ENCODE measurements around the gene SYVN1.

Gene SYVN1

GRCh38 chr11:65083834-65084597 lies 50.3 kb downstream of the SYVN1 start, which contains the start of the genes CDCA5 and ZFPL1:
CDCA5 (minus strand) TSS chr11:65084040; CDS start chr11:65083978, 62 bp downstream.
ZFPL1 (plus strand) TSS chr11:65084222; CDS start chr11:65084699, 477 bp downstream.
- peak within 1 kb of the TSS; percentile 88 for H3K9ac ChIP-seq (ENCODE audit: low read length)
- H3K4me1 ChIP-seq (ENCODE audit: control insufficient read depth, insufficient read depth, low read length), result peaks cover 4% of the 10 kb centered on the region
- peaks cover 10% of the 10 kb centered on the region for H3K36me3 ChIP-seq (ENCODE audit: control insufficient read depth, insufficient read depth, low read length)

GRCh38 chr11:65083134-65083833 lies 51.0 kb downstream of the SYVN1 start:
- H3K4me1 ChIP-seq (ENCODE audit: control insufficient read depth, insufficient read depth, low read length), result peaks cover 4% of the 10 kb centered on the region
- no peaks in the 10 kb centered on the region for H3K27me3 ChIP-seq (ENCODE audit: control insufficient read depth, insufficient read depth, low read length)
- peak overlapping the region; percentile 75 for H3K4me3 ChIP-seq (ENCODE audit: low read length)
- peaks cover 7% of the 10 kb centered on the region for H3K36me3 ChIP-seq (ENCODE audit: control insufficient read depth, insufficient read depth, low read length)
- no peak overlapping the region for H3K9ac ChIP-seq (ENCODE audit: low read length)
- no peak overlapping the region for H3K27ac ChIP-seq (ENCODE audit: low read depth, low read length)

More at GRCh38 chr11:65083834-65084597, 50.3 kb downstream of the SYVN1 start, which contains the start of the genes CDCA5 and ZFPL1:
- Histone ChIP-seq H3K4me3 (ENCODE audit: low read length) (peak within 1 kb of the TSS; percentile 75), H3K27ac (ENCODE audit: low read depth, low read length) (peak within 1 kb of the TSS; percentile 91), H3K27me3 (ENCODE audit: control insufficient read depth, insufficient read depth, low read length) (no peaks in the 10 kb centered on the region)

GRCh38 chr11:65078786-65079342 lies 55.5 kb downstream of the SYVN1 start:
- H3K27ac ChIP-seq (ENCODE audit: low read depth, low read length), result no peak overlapping the region
- H3K4me3 ChIP-seq (ENCODE audit: low read length), result no peak overlapping the region
- H3K4me1 ChIP-seq (ENCODE audit: control insufficient read depth, insufficient read depth, low read length), result no peaks in the 10 kb centered on the region
- no peaks in the 10 kb centered on the region for H3K36me3 ChIP-seq (ENCODE audit: control insufficient read depth, insufficient read depth, low read length)
- H3K9ac ChIP-seq (ENCODE audit: low read length), result no peak overlapping the region
- H3K27me3 ChIP-seq (ENCODE audit: control insufficient read depth, insufficient read depth, low read length), result no peaks in the 10 kb centered on the region

GRCh38 chr11:65078151-65078550 lies 56.2 kb downstream of the SYVN1 start:
- no peaks in the 10 kb centered on the region for H3K36me3 ChIP-seq (ENCODE audit: control insufficient read depth, insufficient read depth, low read length)
- H3K4me3 ChIP-seq (ENCODE audit: low read length), result no peak overlapping the region
- no peak overlapping the region for H3K9ac ChIP-seq (ENCODE audit: low read length)
- no peaks in the 10 kb centered on the region for H3K27me3 ChIP-seq (ENCODE audit: control insufficient read depth, insufficient read depth, low read length)
- no peak overlapping the region for H3K27ac ChIP-seq (ENCODE audit: low read depth, low read length)
- no peaks in the 10 kb centered on the region for H3K4me1 ChIP-seq (ENCODE audit: control insufficient read depth, insufficient read depth, low read length)

- H3K27me3 ChIP-seq (ENCODE audit: control insufficient read depth, insufficient read depth, low read length), result no peaks in the 10 kb centered on the region
- no peaks in the 10 kb centered on the region for H3K36me3 ChIP-seq (ENCODE audit: control insufficient read depth, insufficient read depth, low read length)
- H3K27ac ChIP-seq (ENCODE audit: low read depth, low read length), result no peak overlapping the region
- H3K9ac ChIP-seq (ENCODE audit: low read length), result no peak overlapping the region
- no peaks in the 10 kb centered on the region for H3K4me1 ChIP-seq (ENCODE audit: control insufficient read depth, insufficient read depth, low read length)
- no peak overlapping the region for H3K4me3 ChIP-seq (ENCODE audit: low read length)
Observed at GRCh38 chr11:65077451-65077850, 56.9 kb downstream of the SYVN1 start.
